T1000 (cell line): ENCODE measurements around the gene AFG1L.
"Not testable (repeated sequence)": the region's sequence is repeated elsewhere in the genome, so short reads cannot be mapped to it uniquely, and the experiment has no call there.

ENCODE experiments used
- DNase-seq: peaks from one replicate; lab custom pipeline; 2025; ENCODE audit warnings: mixed read lengths; lab: John Stamatoyannopoulos, UW

Gene AFG1L

GRCh38 chr6:108288742-108289141, 6.1 kb upstream of the AFG1L start:
- no peak for DNase-seq

- DNase-seq: no peak
Measured at GRCh38 chr6:108291091-108291490, 3.8 kb upstream of the AFG1L start.

GRCh38 chr6:108292561-108292960, 2.3 kb upstream of the AFG1L start:
- not testable (repeated sequence) for DNase-seq

DNA sequence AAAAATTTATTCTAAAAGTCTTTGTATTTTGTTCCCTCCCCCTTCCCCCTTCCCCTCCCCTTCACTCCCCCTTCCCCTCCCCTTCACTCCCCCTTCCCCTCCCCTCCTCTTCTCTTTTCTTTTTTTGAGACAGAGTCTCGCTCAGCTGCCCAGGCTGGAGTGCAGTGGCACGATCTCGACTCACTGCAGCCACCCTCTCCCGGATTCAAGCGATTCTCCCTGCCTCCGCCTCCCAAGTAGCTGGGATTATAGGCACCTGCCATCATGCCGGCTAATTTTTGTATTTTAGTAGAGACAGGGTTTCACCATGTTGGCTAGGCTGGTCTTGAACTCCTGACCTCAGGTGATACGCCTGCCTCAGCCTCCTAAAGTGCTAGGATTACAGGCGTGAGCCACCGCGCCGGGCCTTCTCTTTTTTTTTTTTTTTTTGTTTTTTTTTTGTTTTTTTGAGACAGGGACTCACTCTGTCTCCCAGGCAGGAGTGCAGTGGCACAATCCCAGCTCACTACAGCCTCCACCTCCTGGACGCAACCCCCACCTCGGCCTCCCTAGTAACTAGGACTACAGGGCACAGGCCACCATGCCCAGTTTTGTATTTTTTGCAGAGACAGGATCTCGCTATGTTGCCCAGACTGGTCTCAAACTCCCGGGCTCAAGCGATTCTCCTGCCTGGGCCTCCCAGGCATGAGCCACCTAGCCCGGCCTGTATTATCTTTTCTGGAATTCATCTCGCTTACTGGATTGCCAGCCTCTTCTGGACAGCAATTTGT, 1.1 kb upstream of the AFG1L start:
- no peak for DNase-seq

DNA sequence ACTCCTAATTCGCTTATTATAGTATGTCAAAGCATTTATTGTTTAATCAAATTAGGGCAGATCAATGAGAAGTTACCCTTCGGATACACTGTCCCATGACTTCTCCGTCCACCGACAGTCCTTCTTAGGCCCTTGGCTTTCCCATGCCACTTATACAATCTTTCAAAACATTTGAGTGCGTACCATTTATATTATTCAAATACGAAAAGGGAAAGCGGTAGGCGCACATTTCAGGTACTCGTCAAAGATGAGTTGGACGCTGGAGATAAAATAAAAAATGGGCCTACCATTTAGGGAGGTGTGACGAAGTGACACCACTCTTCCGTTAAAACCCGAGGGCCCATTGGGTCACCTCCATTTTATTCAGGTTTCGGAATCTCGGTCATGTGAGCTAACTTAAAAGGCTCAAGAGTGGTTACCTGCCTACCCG, 542 bp upstream of the AFG1L start:
- DNase-seq: no peak

DNA sequence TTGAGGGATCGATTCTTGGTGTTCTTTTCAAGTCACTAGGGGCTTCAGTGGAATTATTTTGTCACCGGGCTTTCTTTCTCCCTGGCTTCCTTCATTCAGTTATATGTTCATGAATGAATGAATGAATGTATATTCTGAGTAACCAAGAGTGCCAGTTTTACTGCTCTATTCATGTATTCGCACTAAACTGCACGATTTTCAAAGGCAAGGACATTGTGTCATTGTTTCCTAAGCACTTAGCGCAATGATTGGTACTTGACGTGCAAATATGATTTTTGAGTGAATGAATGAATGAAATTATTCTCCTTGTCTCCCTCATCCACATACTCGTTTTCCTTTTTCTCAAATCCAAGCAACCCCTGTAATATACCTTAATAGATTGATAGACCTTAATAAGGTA, 822 bp downstream of the AFG1L start:
- no peak for DNase-seq

GRCh38 chr6:108302386-108302785, 7.5 kb downstream of the AFG1L start:
- DNase-seq: no peak

DNA sequence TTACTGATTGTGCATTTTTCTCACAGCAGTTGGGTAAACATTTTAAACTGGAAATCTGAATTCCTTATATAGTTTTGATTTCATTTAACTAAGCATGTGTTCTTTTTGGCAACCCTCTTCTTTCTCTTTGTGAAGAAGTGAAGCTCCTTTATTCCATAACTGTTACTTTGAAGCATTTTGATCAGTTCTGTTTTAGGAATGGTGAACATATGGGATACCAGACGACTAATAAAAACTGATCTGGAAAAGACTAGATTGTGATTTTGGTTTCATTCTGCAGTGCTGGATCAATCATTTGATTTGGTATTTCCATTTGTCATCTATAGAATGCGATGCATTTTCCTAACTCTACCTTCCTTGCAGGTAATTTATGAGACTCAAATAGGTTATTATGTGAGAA, 9.8 kb downstream of the AFG1L start:
- no peak for DNase-seq

GRCh38 chr6:108308641-108309040, 13.8 kb downstream of the AFG1L start:
- not testable (repeated sequence) for DNase-seq

- DNase-seq: no peak
Measured at GRCh38 chr6:108309844-108310243, 15.0 kb downstream of the AFG1L start.

DNA sequence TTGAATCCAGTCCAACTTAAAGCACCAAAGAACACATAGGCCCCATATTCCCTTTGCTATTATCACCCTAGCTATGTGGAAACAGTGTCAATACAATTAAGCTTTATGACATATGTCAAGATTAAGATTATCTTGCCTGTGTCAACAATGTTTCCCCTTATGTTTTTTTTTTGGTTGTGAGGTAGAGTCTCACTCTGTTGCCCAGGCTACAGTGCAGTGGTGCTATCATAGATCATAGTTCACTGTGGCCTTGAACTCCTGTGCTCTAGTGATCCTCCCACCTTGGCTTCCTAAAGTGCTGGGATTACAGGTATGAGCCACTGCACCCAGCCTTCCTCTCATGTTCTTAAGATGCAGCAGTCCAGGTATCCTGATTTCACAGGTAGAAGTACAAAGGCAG, 17.8 kb downstream of the AFG1L start:
- DNase-seq: no peak

- no peak for DNase-seq
Measured at GRCh38 chr6:108321253-108321747, 26.4 kb downstream of the AFG1L start.

DNA sequence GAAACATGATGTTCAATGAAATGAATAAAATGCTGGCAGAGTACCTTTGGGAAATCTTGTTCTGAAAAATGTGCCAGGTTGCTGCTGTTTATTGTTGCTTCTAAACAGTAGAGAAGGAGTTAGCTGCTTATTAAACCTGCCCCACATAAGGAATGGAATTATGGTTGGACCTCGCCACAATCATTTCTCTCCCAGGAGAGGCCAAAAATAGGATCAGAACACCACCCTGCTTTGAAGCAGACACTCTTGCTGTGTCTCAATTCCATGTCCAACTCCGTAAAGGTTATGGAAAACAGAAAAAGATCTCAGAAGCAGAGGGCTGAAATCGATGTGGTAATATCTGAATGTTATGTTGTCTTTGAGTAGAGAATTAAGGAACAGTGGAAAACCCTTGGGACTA, 27.9 kb downstream of the AFG1L start:
- no peak for DNase-seq

- DNase-seq: no peak
Measured at GRCh38 chr6:108323710-108324466, 29.0 kb downstream of the AFG1L start.

GRCh38 chr6:108330221-108330785, 35.4 kb downstream of the AFG1L start:
- not testable (repeated sequence) for DNase-seq

DNA sequence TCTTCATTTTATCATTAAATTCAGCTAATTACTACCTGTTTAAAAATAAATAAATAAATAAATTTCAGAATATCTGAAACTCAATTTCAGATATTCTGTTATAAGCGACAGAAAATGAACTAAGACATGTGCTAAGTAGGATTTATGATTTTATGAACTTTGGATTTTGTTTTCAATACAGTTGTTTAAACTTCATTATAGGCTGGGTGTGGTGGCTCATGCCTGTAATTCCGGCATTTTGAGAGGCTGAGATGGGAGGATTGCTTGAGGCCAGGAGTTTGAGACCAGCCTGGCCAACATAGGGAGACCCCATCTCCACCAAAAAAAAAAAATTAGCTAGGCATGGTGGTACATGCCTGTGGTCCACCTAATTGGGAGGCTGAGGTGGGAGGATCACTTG, 36.0 kb downstream of the AFG1L start:
- DNase-seq: no peak

DNA sequence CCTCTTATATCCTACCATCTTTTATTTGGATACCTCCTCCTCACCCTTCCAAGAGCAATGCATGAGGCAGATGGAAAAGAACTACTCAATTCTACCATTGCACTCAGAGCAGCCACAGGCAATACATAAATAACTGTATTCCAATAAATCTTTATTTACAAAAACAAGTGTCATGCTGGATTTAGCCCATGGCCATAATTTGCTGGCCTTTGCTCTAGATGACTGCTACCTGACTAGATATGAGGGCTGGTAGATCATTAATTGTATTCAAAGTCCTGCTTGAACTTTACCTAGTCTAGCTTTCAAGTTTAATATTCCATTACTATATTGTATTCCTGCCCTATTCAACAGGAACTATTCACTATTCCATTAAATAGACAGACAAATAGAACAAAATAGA, 37.1 kb downstream of the AFG1L start:
- no peak for DNase-seq

- DNase-seq: no peak
Measured at GRCh38 chr6:108336971-108337370, 42.1 kb downstream of the AFG1L start.

GRCh38 chr6:108337721-108338120, 42.9 kb downstream of the AFG1L start:
- no peak for DNase-seq

DNA sequence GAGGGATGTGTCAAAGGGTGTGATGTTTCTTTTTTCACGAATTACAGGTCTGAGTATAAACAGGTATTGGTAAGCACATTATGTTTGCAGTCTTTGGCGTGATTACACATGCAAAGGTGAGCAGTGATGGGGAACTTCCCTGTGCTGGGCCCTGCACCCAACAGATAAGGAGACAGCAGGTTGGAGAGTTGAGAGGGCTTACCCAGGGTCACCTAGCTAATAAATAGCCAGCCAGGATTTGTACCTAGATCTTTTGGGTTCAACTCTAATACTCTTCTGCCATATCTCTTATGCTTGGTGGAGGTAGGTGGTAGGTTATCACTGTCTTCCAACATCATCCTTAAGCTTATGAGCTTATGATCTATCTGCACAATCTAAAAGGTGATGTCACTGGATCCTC, 46.5 kb downstream of the AFG1L start:
- no peak for DNase-seq

GRCh38 chr6:108343894-108344293, 49.0 kb downstream of the AFG1L start:
- no peak for DNase-seq

GRCh38 chr6:108348655-108349349, 53.9 kb downstream of the AFG1L start:
- DNase-seq: no peak
